ENCODE data around the gene B4GALT7.

The B4GALT7 gene

DNA sequence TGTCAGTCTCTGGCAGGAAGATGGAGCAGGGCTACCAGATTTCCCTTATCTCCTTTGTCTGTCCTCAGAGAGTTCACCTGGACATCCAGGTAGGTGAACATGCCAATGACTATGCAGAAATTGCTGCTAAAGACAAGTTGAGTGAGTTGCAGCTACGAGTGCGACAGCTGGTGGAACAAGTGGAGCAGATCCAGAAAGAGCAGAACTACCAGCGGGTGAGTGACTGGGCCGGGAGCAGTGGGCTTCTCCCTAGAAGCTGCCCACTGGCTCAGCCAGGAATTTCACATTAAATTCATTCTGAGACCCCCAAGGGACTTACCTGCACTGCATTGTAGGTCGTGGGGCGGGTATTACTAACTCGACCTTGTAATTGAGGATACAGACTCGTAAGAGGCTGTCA, 5.9 kb upstream of the B4GALT7 start:
- DNase-seq (ENCODE audit: low read depth) = no peak

- DNase-seq (ENCODE audit: low read depth) = no peak
These were observed 4.8 kb upstream of the B4GALT7 start for GRCh38 chr5:177595026-177595585.

- DNase-seq (ENCODE audit: low read depth) = no peak
These were observed 3.7 kb upstream of the B4GALT7 start for GRCh38 chr5:177595991-177596774.

DNA sequence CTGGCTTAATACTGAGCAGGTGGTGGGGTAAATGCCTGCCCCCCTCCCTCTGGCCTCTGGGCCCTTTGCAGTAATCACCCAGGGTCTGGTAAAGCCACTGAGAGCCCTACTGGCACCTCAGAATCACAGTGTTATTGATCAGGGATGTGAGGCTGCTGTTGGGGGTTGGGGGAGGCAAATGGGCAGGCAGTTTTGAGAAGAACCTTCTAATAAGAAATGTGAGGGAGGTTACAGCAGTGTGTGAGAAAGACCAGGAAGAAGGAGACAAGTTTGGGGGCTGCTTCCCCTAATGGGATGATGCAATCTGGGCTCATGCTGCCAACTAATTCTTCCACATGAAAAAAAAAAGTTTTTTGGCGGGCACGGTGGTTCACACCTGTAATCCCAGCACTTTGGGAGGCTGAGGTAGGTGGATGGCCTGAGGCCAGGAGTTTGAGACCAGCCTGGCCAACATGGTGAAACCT, 3.1 kb upstream of the B4GALT7 start:
- no peak for DNase-seq (ENCODE audit: low read depth)

GRCh38 chr5:177598477-177598876, 1.5 kb upstream of the B4GALT7 start:
- no peak for DNase-seq (ENCODE audit: low read depth)

DNA sequence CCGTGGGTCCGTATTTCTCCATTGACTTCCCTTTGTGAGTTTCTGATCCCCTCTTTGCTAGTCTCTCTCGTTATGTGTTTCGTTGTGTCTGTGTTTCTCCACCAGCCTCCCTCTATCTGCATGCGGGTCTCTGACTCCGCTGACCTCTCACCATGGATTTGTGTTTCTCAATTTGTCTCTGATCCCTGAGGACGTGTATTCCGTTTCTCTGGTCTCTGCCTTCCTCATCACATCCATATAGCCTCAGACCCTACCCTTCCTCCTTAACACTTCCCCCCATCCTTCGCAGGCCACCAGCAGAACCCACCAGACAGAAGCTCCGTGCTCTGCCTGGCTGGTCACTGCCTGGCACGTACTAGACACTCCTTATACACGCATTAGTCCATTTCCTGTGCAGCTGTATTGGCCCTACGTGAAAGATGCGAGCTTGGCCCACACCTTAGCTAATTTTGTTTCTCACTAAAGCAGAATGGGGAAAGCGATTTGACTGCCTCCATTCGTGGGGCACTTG, 631 bp downstream of the B4GALT7 start:
- DNase-seq (ENCODE audit: low read depth) = no peak

- DNase-seq (ENCODE audit: low read depth) = no peak
These were observed 1.2 kb downstream of the B4GALT7 start for GRCh38 chr5:177601126-177601525.

DNA sequence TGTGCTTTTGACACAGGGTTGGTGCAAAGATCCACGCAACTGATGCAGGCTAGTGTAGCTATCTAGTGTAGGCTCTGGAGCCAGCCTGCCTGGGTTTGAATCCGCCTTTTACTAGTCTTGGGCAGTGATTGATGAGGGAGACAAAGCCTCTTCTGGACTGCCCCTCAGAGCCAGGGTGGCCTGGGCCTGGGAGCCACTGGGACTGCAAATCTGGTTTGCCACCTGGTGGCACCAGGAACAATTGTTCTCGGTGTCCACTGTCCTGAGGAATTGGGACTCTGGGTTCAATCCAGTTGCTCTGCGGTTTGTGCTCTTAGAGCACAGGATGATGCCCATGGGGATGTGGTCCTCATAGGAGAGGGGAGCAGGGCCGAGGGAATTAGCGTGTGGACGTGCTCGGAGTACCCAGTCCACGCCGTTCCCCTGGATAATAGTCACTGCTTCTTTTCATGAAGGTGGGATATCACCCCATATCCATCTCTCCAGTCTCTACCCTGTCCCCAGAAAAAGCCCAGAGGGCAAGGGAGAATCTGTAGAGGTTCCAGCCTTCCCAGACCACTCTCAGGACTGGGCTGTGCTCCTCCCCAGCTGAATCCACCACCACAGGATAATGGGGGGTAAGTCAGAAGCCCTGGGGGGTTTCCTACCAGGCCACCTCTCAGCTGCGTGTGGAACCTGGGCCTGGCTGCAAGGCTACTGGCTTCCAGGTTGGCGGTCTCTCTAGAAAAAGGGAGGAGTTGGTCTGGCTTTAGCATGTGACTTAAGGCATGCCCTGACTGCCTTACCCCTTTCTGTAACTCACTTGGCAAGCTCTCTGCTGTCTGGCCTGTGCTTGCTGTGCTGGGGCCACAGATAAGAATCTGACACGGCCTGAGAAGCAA, 1.9 kb downstream of the B4GALT7 start:
- no peak for DNase-seq (ENCODE audit: low read depth)

GRCh38 chr5:177602458-177602830, 2.5 kb downstream of the B4GALT7 start:
- DNase-seq (ENCODE audit: low read depth) = no peak

- no peak for DNase-seq (ENCODE audit: low read depth)
These were observed 3.7 kb downstream of the B4GALT7 start for GRCh38 chr5:177603631-177604030.

GRCh38 chr5:177604116-177604521, 4.2 kb downstream of the B4GALT7 start:
- DNase-seq (ENCODE audit: low read depth) = no peak

DNA sequence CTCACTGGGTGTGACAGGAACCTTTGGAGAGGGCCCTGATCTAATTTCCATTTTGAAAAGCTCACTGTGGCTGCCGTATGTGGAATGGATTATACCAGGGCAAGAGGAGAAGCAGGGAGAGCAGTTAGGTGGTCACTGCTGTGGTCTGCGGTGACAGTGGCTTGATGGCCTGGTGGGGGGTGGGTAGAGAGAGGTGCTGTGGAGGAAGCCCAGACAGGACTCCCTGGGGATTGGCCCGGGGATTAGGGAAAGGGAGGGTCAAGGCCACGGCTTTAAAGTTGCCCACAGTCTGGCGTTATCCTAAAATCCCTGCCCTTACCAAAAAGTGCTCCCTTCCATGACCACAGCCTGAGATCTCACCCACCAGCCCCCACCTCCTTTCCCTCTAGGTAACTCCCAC, 4.7 kb downstream of the B4GALT7 start:
- no peak for DNase-seq (ENCODE audit: low read depth)

DNA sequence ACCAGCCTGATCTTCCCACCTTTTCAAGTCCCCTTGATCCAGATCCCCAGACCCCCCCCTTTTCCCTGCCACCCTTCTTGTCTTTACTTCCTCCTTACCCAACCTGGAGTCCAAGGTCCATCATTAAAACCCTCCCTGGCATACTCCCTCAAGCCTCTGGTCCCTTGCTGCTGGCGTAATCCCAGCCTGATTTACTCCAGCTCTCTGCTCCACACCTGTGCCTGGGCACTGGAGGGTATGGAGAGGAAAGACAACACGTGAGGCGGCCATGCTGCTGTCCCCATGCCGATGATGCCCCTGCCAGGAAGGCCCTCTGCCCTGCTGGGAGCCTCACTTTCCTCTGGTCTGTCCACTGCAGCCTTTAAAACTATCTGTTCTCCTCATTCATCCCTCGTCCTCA, 5.1 kb downstream of the B4GALT7 start:
- DNase-seq (ENCODE audit: low read depth) = no peak

DNA sequence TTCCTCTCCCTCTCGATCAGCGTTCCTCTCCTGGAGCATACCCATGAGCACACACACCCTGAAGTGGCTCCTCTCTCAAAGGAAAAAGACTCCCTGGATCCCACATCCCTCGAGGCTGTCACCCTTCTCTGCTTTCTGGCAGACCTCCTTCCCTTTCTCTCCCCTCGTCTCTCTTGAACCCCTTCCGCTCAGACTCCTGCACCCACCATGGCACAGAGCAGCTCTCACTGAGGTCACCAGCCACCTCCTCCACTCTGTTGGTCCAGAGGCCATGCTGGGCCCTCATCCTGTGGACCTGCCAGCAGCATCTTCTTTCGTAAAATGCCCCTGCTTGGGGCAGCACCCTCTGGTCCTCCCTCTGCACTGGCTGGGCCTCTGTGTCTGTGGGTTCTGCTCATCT, 5.7 kb downstream of the B4GALT7 start:
- no peak for DNase-seq (ENCODE audit: low read depth)

- no peak for DNase-seq (ENCODE audit: low read depth)
These were observed 6.4 kb downstream of the B4GALT7 start for GRCh38 chr5:177606071-177607051.

GRCh38 chr5:177607115-177607451, 7.2 kb downstream of the B4GALT7 start:
- DNase-seq (ENCODE audit: low read depth) = no peak

DNA sequence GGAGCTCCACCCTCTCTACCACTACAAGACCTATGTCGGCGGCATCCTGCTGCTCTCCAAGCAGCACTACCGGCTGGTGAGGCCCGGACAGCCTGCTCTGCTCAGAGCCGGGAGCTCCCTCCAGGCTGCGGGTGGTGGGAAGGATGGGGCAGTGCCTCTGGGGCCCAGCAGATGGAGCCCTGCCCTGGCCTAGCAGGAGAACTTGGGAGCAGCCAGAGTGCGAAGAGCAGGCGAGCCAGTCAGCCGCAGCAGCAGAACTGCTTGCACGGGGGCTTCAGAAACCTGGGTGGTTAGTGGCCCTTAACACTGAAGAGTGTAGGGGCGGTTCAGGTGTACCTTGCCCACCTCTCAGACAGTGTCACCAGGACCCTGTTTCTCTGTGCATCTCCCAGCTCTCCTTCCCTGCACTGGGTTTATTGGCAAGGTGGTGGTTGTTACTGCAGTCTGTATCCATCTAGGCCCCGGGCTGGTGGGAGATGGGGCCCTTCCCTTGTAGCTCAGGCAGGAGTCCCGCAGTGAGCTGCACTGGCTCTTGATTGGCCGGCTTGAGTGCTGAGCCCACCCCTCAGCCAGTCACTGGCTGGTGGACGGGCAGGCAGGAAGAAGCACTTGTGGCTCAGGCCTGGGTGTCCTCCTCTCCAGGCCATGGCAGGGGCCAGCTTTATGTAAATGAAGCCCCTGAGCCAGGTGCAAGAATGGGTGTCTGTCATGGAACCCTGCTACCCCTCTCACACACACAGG, 7.7 kb downstream of the B4GALT7 start:
- DNase-seq (ENCODE audit: low read depth) = no peak

DNA sequence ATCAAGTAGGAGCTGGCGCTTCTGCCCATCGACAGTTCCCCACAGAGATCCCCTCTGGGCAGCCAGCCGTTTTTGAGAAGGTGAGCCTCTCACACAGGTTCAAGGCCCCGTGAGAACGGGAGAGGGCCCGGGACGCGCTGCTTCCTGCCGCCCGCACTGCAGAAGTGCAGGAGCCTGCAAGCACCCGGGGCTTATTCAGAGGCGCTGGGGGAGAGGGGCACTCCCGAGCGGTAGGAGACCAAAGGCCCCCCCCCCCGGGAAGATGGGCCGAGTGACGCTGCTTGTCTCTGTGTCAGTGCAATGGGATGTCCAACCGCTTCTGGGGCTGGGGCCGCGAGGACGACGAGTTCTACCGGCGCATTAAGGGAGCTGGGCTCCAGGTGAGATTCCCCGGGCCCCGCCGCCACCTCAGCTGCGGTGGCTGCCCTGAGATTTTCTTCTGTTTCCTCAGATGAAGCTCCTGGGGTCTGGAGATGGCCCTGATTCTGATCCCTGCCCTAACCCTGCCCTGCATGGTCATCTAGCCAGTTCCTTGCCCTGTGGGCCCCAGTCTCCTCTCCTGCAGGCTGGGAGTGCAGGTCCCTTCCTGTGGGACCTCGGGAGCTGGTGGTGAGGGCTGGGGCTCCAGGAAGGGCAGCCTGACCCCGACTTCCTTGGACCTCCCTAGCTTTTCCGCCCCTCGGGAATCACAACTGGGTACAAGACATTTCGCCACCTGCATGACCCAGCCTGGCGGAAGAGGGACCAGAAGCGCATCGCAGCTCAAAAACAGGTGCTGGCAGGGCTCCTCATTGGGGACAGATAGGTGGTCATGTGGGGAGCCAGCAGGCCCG, 8.5 kb downstream of the B4GALT7 start:
- DNase-seq (ENCODE audit: low read depth) = no peak

DNA sequence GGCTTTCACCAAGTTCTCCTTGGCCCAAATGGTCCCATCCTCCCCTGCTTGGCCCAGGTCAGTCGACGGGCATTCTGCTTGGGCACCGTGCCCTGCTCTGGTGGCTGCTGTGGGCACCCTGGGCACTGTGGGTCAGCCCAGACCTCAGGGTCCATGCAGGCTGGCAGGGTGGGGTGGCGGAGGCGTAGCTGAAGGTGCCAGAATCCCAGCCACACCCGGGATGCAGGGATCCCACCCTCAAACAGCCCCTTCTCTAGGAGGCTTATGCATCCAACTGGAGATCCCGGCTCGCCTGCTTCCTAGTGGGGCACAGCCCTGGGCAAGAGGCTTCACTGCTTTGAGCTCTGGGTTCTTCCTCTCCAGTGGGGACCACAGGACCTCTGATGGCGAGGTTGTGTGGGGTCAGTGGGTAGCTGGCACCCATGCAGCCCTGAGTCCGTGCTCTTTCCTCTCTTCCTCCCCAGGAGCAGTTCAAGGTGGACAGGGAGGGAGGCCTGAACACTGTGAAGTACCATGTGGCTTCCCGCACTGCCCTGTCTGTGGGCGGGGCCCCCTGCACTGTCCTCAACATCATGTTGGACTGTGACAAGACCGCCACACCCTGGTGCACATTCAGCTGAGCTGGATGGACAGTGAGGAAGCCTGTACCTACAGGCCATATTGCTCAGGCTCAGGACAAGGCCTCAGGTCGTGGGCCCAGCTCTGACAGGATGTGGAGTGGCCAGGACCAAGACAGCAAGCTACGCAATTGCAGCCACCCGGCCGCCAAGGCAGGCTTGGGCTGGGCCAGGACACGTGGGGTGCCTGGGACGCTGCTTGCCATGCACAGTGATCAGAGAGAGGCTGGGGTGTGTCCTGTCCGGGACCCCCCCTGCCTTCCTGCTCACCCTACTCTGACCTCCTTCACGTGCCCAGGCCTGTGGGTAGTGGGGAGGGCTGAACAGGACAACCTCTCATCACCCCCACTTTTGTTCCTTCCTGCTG, 9.4 kb downstream of the B4GALT7 start:
- no peak for DNase-seq (ENCODE audit: low read depth)
